ENCODE results near the gene ENTHD1.

ENTHD1 gene

DNA sequence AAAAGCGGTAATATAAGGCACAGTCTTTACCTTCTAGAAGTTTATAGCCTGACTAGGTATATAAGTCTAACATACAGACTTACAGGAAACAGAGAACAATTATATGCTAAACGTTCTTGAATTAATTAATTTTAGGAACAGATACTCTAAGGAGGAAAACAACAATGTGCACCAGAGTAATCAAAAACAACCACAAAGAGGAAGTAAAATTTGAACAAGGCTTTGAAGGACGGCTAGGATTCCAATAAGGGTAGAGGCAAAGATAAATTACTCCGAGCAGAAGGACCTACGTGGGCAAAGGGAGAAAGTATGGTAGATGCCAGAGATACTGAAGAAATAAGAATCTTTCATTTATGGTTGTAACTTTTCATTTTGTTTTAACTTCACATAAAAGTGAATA is 54.4 kb downstream of the ENTHD1 start:
- DNase-seq = no peak

DNA sequence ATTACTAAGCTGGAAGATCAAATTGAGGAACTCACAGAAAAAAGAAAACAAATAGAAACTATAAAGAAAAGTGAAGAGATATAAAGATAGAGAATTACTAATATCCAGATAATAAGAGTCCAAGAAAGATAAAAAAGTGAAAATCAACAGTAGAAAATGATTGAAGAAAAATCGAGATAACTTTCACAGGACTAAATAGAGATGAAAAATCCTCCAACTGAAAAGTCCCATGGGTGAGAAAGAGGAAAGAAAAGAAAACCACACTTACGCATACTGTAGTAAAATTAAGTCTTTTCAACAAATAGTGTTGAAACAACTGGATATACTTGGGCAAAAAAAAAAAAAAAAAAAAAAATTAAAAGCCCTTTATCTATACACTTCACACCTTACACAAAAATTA is 60.0 kb downstream of the ENTHD1 start:
- DNase-seq = no peak

DNA sequence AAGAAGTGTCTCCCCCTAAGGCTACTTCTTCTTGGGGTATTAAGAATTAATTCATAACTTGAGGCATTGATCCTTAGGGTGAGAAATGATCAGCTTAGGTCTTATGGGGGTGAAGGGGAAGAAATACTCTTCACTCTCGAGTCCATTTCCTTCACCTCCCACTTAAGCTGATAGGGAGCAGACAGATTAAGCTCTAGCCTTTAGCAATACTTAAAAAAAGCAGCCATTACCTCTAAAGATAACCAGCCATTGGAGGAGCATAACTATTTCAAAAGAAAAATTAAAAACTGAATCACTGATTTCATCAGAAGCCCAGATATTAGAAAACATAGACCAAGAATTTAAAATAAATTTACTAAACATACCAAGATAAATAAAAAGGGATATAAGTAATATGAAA is 60.5 kb downstream of the ENTHD1 start:
- DNase-seq = no peak

DNA sequence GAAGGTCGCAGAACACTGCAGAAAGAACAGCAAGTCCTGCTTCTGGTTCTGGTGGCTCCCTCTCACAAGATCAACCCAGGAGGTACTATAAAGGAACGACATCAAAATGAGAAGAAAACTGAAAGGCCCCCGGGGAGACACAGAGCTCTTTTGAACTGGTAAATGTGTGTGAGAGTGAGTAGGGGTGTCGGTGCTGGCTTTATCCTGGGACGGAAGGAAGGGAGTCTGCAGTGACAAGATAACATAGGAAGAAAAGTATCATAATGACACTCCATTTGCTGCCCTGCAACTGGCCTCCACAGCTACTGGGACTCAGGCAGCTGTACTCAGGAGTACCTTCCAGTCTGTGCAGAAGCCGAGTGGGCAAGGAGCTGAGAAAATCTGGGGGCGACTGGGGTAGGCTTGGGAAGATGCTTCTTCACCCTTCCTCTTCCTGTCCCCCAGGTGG is 60.9 kb downstream of the ENTHD1 start:
- DNase-seq = no peak

DNA sequence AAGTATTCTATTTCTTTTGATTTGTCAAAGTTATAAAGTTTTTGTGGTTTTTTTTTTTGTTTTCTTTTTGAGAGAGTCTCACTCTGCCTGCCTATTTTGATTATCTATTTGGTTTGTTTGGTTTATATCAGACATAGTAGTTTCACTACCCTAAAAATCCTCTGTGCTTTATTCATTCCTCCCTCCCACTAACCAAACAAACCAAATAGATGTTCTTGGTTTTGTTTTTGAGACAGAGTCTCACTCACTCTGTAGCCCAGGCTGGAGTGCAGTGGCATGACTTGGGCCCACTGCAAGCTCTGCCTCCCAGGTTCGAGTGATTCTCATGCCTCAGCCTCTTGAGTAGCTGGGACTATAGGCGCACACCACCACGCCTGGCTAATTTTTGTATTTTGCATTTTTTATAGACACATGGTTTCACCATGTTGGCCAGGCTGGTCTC is 67.9 kb downstream of the ENTHD1 start:
- DNase-seq = no peak

DNA sequence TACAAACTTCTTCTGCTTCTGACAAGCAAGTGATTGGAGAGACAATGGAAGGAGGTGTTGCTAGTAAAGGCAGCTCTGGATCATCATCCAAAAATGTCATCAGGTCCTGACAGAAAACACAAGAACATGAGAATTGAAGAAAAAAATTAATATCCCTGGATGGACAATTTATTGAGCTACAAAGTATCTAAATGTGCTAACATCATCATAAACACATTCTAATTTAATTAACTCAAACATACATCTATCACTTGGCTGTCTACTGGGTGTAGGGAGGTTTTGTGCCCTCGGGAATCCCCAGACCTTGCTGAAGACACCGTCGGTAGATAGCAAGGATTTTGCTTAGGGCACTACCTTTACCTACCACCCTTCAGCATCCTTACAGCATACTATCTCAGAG is 72.6 kb downstream of the ENTHD1 start:
- no peak for DNase-seq

DNA sequence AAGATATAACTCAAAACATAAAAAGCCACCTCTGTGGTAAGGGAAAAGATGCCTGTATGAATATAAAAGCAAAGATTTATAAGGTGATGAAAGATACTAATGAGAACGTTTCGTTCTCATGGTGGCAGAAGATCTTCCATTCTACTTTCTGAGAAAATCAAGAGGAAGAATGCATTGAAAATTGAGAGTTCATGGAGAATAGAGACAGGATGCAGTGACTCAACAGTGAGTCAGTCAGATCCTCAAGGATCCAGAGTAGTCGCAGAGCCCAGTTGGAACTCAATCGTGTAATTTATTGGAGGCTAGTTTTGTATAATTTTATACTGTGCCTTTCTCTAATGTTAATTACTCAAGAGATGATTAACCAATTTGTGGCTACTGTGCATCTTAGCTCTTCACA is 73.3 kb downstream of the ENTHD1 start:
- no peak for DNase-seq

DNA sequence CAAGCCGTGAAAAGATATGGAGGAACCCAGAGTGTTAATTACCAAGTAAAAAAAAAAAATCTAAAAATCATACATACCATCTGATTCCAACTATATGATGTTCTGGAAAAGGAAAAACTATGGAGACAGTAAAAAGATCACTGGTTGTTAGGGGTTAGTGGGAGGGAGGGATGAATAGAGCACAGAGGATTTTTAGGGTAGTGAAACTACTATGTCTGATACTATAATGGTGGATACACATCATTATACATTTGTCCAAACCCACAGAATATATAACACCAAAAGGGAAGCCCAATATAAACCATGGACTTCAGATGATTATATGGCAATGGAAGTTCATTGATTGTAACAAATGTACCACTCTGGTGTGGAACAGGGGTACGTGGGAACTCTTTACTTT is 74.1 kb downstream of the ENTHD1 start:
- DNase-seq = no peak

DNA sequence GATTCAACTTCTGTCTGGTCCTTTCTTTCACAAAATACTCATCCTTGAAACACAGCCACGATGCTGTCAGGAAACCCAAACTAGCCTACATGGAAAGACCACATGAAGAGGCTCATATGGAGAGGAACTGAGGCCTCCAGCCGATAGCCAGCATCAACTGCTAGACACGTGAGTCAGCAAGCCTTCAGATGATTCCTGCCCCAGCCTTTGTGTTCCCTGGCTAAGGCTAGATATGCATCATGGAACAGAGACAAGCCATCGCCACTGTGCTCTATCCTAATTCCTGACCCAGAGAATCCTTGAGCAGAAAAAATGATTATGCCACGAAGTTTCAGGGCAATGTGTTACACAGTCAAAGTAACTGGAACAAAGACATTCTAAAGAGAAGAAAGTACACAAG is 75.5 kb downstream of the ENTHD1 start:
- DNase-seq = no peak

DNA sequence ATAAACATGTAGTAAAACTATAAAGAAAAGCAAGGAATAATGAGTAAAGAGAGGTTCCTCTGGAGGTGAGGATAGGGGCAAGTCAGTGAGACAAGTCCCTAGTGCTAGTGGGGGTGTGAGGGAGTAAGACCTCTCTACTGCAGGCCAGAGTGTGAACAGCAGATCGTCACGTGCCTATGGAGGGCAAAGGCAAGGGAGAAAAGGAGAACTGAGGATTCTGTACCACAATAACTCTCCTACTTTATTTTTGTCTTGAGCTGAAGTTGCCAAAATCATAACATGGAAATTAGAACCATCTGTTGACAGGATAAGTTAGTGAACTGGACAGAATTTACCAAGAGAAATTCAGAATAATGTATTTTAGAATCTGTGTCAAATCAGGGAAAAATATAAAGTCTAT is 77.6 kb downstream of the ENTHD1 start:
- DNase-seq = peak; percentile 21

DNA sequence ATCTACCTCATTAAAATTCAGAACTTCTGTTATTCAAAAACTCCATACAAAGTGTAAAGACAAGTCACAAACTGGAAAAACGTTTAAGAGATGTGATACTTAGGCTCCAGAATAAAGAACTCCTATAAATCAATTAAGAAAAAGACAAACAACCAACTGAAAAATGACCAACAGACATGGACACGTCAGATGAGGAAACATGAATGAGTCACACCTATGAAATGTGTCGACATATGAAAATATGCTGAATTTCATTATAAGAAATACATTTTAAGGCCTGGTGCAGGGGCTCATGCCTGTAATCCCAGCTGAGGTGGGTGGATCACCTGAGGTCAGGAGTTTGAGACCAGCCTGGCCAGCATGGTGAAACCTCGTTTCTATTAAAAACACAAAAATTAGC is 78.7 kb downstream of the ENTHD1 start:
- no peak for DNase-seq

DNA sequence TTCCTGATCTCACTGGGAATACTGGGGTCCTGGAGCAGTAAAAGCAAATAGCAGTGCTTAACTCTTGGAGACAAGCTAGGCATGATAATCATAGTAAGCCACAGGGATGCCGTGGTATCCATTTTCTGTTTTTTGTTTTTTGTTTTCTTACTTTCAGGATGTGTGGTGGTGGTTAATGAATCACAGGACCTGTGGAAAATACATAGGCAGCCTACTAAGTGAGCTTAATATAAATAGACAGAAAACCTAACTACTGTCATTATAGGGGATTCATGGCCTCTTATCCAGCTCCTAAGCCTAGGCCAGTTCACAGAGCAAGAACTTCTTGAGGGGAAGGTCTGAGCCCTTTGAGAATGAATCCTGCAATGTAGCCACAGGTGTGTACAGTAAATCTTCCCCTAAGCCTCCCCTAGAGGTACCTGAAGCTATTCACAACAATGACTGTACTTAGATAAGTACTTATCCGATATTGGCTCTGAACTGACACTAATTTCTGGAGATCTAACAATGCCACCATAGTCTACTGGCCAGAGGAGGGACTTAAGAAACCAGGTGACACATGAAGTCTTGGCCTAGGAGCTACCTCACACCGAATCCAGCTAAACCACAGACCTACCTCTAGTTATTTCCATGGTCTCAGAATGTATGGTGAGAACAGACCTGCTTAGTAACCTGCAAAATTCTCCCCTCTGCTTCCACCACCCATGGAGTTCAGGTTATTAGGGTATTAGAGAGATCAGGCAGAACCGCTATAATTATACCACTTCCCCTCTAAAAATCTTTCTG is 83.6 kb downstream of the ENTHD1 start:
- DNase-seq = no peak

DNA sequence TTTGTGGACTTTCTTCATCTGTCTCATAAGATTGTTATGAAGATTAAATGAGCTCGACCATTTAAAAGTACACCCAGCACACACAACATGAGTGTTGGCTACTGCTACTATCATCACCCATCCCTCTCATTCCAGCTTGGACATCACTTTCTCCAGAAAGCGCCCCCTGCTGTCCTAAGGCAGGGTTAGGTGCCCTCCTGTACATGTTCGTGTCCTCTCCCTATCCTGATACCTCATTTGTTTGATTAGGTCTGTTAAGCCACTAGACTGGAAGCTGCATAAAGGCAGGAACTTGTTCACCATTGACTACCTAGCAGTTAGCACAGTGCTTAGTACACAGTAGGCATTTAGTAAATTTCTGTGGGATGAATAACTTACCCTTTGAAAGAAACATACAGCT is 85.5 kb downstream of the ENTHD1 start:
- no peak for DNase-seq

DNA sequence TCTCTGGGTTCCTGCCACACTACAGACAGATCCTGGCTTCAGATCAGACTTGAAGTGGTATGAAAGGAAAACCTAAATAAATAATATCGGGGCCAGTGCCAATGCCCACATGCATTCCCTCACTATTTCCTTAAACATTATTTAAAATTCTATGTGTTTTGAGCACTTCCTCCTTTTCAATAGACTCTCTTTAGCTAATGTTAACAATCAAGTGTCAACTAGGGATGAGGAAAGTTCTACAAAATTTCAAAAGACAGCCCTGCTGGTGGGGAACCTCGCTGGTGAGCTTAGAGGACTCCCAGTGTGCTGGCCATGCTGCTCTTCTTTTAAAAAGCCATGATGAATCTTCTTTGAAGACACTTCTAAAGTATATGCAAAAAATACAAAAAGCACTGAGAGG is 87.5 kb downstream of the ENTHD1 start:
- DNase-seq = no peak

DNA sequence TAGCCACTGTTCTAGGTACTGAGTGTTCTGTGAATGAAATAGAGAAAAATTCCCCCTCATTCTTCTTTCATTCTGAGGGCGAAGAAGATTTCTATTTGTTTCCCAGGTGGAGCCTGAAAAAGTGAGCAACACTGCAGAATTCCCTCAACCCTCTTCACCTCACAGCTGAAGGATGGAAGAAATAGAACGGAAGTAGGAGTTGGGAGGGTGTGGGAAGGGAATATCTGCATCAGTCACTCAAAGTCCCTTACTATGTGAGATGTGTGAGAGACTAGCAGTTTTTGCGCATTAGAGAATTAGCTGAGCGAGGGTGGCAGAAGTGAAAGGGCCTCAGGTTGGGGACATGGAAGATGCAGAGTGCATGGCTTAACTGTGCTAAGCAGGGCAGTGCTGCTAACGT is 88.4 kb downstream of the ENTHD1 start:
- no peak for DNase-seq

DNA sequence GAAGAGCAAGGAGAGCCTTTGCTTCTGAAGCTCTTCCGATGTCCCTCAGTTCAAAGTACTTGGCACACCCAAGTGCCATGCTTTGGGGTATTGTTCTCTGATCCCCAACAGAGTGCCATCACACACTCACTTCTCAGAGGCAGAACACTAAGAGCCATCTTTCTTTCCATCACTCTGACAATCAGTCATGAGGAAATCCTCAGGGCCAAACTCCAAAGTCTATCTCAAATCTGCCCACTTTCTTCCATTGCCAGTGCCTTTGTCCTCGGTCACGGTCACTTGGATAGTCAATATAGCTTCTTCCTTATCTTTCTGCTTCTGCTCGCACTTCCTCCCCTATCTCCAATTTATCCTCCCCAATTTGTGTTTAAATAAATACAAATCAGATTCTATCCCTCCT is 90.9 kb downstream of the ENTHD1 start:
- DNase-seq = no peak

DNA sequence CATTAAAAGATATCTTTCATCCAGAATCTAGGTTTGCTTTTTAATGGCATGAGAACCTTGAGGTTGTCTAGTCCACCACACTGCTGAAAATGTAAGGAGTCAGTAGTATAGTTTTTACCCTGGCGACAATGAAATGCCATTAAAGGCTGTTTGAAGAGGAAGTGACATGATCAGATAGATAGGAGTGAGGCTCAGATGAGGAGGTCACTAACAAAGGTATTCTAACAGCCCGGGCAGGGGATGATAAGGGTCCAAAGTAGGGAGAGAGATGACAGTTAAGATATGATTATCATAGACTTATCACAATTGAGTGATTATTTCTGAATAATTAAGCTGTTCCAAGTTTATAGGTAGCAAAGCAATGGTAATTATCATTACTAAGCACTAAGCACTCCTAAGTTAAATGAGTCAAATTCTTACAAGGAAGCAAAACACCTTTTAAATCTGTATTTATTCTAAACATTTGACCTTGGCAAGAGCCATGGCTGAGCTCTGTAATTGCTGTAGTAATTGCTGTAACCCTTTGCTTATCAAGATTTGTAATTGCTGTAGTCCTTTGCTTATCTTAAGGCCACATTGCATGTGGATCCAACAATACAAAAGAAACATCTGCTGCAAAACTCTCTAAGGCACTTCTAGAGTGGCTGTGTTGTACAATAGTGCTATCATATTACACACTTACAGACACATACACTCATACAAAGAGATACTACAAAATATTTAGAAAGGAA is 92.6 kb downstream of the ENTHD1 start:
- no peak for DNase-seq

DNA sequence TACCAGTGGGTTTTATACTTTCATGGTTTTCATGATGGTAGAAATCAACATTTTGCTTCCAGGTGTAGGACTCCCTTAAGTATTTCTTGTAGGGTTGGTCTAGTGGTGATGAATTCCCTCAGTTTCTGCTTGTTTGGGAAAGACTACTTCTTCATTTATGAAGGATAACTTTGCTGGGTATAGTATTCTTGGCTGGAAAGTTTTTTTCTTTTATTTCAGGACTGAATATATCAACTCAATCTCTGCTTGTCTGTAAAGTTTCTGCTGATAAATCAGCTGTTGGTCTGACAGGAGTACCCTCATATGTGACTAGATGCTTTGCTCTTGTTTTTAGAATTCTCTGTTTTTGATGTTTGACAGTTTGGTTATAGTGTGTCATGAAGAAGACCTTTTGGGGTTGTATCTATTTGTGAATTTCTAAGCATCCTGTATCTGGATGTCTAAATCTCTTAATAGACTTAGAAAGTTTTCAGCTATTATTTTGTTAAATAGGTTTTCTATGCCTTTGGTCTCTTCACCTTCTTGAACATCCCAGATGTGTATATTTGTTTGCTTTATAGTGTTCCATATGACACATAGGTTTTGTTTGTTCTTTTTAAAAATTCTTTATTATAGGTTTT is 95.9 kb downstream of the ENTHD1 start:
- no peak for DNase-seq

DNA sequence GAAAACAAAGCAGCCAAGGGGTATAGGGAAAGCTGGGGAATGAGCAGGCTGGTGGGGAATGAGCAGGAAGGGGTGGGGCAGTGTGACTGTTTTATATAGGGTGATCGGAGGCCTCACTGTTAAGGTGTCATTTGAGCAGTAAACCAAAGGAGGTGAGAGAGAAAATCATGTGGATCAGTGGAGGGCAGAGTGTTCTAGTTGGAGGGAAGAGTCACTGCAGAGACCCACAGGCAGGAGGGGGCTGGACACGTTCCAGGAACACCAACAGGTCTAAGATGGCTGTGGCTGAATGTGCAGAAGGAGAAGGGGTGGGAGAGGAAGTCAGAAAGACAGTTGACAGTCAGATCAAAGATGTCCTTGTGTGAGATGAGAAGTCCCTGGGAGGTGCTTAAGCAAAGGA is 103.8 kb downstream of the ENTHD1 start:
- no peak for DNase-seq

DNA sequence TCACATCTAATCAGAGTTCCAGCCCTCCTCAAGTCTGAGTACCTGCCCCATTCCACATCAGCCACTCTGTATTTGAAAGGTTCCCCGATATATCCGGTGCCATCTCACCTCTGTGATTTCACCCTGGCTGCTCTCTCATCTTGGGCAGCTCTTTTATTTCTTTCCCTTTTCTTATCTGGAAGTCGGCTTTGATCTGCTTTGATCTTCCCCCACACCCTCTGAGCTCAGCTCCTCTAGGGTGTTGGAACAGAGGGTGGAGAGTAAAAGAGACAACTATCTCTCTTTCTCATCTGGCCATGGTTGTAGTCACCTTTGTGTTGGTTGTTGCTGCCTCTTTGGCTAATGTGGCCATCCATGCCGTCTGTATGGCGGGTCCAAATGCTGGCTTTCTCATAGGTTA is 108.3 kb downstream of the ENTHD1 start:
- DNase-seq = no peak

DNA sequence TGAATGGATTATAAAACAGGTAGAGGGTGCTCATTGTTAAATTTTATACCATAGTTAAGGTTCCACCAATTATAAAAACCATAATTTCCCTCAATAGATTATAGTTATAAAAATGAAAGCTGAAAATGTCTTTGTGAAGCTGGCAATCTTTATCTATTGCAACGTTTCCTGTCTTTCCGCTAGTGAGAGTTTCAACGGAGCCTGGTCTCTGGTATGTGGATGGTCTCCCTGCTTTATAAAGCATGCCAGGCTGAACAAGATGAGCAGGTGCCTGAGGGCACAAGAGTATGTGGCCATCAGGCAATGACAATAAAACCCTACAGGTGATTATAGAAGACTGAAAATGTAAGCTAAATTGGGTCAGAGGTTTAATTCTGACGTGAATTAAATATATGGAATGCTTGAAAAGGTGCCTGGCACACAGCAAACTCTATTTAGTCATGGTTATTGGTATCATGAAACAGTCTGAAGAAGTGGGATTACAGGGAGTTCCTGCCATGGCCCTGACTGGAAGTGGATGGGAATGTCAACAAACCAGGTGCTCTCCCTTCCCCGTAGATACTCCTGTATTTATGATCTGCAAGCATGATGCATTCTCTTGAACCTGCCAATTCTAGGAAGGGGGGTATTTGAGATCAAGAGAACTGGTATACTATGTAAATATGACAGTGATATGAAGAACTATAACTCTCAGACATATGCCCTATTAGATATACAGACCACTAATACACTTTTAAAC is 115.7 kb downstream of the ENTHD1 start:
- no peak for DNase-seq

DNA sequence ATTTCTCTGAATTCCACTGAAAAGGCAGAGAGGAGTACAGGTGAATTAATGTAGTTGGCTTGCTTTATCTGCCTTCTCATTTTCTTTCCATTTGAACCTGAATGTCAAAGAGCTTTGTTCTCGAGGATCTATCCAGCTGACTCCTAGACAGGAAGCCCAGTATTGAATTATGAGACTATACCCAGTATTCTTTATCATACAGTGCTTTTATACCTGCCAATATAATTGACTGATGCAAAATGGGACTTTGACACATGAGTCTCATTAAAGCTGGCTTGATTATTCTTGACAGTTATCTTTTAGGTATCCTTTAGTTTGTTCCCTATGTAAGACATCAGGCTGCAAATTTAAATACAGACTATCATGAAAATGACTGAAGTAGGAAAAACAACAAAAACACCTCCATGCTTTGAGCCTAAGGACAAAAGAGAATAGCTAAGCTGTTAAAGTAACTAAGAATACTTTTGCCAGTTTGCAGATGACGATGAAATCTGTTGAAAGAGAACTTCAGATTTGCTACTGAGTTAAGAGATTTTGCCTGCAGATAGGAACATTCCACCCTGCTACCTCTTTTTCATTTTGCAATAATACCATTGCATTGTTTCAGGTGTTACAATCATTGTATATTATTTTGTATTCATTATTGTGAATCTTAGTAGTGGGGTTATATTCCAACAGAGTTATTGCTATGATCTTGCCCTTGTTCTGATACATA is 117.1 kb downstream of the ENTHD1 start:
- no peak for DNase-seq
